HCT116 (cell line): ENCODE results near the gene SPDYE8. TPM values are rescaled to one million over a fixed set of nuclear protein-coding genes. Genes with fewer than 3 reads are reported as not detected.
"Not testable (repeated sequence)": the region's sequence is repeated elsewhere in the genome, so short reads cannot be mapped to it uniquely, and the experiment has no call there.

Source experiments
- ATAC-seq: fragments of 200-7000 bp; cut with Tn5 transposase; 2 replicates; pipeline ENCODE4 v1.9.1; 2020; ENCODE audit warnings: mild to moderate bottlenecking, moderate library complexity
- BruUV-seq: library from RNA; stranded (reverse); fragments of 400-500 nt; replicated peaks from 2 replicates; lab custom pipeline; 2021; lab: Mats Ljungman, UMichigan
- CTCF ChIA-PET: fragments of 300-600 bp; sonication (Branson Sonifier 250); formaldehyde crosslinking; loops from one replicate; lab custom pipeline; 2021; ENCODE audit warnings: antibody characterized with exemption; lab: Charles Lee
- POLR2A ChIA-PET: fragments of 300-600, 350-600 bp; sonication (Branson Sonifier 250); formaldehyde crosslinking; loops from one replicate; lab custom pipeline; 2021; ENCODE audit warnings: antibody characterized with exemption; lab: Charles Lee
- RAD21 ChIA-PET, 2 experiments: fragments of 300-600 bp; sonication (Branson Sonifier 250); formaldehyde crosslinking; loops; one replicate each; lab custom pipeline; 2023; ENCODE audit warnings: low total read pairs in 2 of 2; ENCODE audit not compliant: uncharacterized antibody in 2 of 2, unreplicated experiment in 2 of 2, low non-redundant PET in 1 of 2; lab: Charles Lee
- DNase-seq: peaks from one replicate; pipeline ENCODE4 v3.0.0-alpha.2; 2010; ENCODE audit warnings: low read depth, low spot score
- H2AFZ ChIP-seq: fragments of 200-600 bp; shearing (Covaris generic), sonication (generic); 2 replicates; pipeline ENCODE4 v1.6.1; 2017; ENCODE audit warnings: low read depth, mixed run types, mixed read lengths, antibody characterized with exemption, low read length; ENCODE audit not compliant: poor library complexity, severe bottlenecking
- H3K27ac ChIP-seq: 2 replicates; pipeline ENCODE4 v1.5.1; 2012; ENCODE audit warnings: low read depth, low read length
- H3K27me3 ChIP-seq: fragments of 200-600 bp; sonication (generic); 2 replicates; pipeline ENCODE4 v1.6.1; 2016; ENCODE audit warnings: mixed run types, low read length, mixed read lengths; ENCODE audit not compliant: insufficient read depth
- H3K36me3 ChIP-seq, 2 experiments: fragments of 200-500 bp in 1 of 2; fragments of 200-600 bp in 1 of 2; sonication (Bioruptor generic) in 1 of 2; sonication (generic) in 1 of 2; 2 replicates each; pipeline versions ENCODE4 v1.5.1 to v1.6.1; 2014 to 2016; ENCODE audit warnings: low read length in 2 of 2, inconsistent platforms in 1 of 2, mixed read lengths in 1 of 2, mixed run types in 1 of 2; ENCODE audit not compliant: insufficient read depth in 2 of 2, control insufficient read depth in 1 of 2
- H3K4me1 ChIP-seq, 2 experiments: fragments of 200-600 bp in 1 of 2; sonication (generic) in 1 of 2; 2 replicates each; pipeline versions ENCODE4 v1.5.1 to v1.6.1; 2012 to 2017; ENCODE audit warnings: low read length in 2 of 2, inconsistent platforms in 1 of 2, mild to moderate bottlenecking in 1 of 2, mixed read lengths in 1 of 2, mixed run types in 1 of 2, moderate library complexity in 1 of 2; ENCODE audit not compliant: insufficient read depth in 2 of 2, control insufficient read depth in 1 of 2
- H3K4me2 ChIP-seq: fragments of 200-600 bp; sonication (generic); 2 replicates; pipeline ENCODE4 v1.6.1; 2017; ENCODE audit warnings: mixed run types, low read length, mixed read lengths
- H3K4me3 ChIP-seq, 2 experiments: fragments of 200-600 bp in 1 of 2; sonication (generic) in 1 of 2; replicated peaks in 1 of 2; 2 replicates each; pipeline ENCODE4 v1.5.1; 2011 to 2016; ENCODE audit warnings: low read length in 2 of 2, control low read depth in 1 of 2, low read depth in 1 of 2, mild to moderate bottlenecking in 1 of 2, mixed read lengths in 1 of 2, mixed run types in 1 of 2
- H3K79me2 ChIP-seq: fragments of 200-600 bp; sonication (generic); 2 replicates; pipeline ENCODE4 v1.6.1; 2017; ENCODE audit warnings: mild to moderate bottlenecking, mixed run types, low read length, moderate library complexity, mixed read lengths; ENCODE audit not compliant: insufficient read depth
- H3K9ac ChIP-seq: fragments of 200-600 bp; sonication (generic); 2 replicates; pipeline ENCODE4 v1.6.1; 2016; ENCODE audit warnings: low read length, mixed read lengths
- H3K9me2 ChIP-seq: fragments of 200-600 bp; sonication (generic), shearing (Covaris generic); 2 replicates; pipeline ENCODE4 v1.6.1; 2017; ENCODE audit warnings: mixed run types, mild to moderate bottlenecking, moderate library complexity; ENCODE audit not compliant: insufficient read depth
- H3K9me3 ChIP-seq, 2 experiments: fragments of 200-500 bp in 1 of 2; fragments of 200-600 bp in 1 of 2; sonication (Bioruptor generic) in 1 of 2; sonication (generic) in 1 of 2; 2 replicates each; pipeline ENCODE4 v1.6.1; 2014 to 2017; ENCODE audit warnings: low read length in 2 of 2, mixed read lengths in 2 of 2, inconsistent platforms in 1 of 2, low read depth in 1 of 2, mild to moderate bottlenecking in 1 of 2, mixed run types in 1 of 2, moderate library complexity in 1 of 2; ENCODE audit not compliant: control insufficient read depth in 1 of 2, insufficient read depth in 1 of 2
- H4K20me1 ChIP-seq: fragments of 200-600 bp; sonication (generic), shearing (Covaris generic); 2 replicates; pipeline ENCODE4 v1.6.1; 2017; ENCODE audit warnings: mixed run types, mild to moderate bottlenecking, moderate library complexity; ENCODE audit not compliant: insufficient read depth
- intact Hi-C: fragments of 100-400 bp; cut with micrococcal nuclease; formaldehyde crosslinking; loops from 2 replicates; pipeline ENCODE4 v1.10.0; 2022
- total RNA-seq: library from RNA; stranded (reverse); gene quantifications from one replicate; pipeline ENCODE4 v1.2.1, GENCODE V29; 2021; ENCODE audit not compliant: unreplicated experiment

The SPDYE8 gene
- total RNA-seq, 1 experiment from 2014 or later = not detected

DNA sequence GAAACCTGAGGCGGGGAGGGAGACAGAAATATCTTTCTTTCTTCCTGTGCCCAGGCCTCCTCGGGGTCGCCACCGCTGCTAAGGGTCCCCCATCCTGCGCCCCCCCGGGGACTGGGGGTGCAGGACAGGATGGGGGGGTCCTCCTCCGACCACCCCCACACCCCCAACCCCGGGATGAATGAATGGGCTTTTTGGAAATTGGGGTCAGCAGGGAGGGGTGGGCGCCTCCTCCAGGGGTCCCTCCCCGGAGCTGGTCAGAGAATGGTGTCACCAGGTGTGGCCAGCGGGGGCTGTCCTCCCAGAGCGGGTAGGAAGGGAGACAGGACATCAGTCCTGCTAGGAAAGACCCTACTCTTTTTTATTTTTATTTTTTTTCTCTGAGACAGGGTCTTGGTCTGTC lies 53.1 kb downstream of the SPDYE8 start:
- H3K27ac ChIP-seq, DNase-seq, H2AFZ ChIP-seq: not testable (repeated sequence)

DNA sequence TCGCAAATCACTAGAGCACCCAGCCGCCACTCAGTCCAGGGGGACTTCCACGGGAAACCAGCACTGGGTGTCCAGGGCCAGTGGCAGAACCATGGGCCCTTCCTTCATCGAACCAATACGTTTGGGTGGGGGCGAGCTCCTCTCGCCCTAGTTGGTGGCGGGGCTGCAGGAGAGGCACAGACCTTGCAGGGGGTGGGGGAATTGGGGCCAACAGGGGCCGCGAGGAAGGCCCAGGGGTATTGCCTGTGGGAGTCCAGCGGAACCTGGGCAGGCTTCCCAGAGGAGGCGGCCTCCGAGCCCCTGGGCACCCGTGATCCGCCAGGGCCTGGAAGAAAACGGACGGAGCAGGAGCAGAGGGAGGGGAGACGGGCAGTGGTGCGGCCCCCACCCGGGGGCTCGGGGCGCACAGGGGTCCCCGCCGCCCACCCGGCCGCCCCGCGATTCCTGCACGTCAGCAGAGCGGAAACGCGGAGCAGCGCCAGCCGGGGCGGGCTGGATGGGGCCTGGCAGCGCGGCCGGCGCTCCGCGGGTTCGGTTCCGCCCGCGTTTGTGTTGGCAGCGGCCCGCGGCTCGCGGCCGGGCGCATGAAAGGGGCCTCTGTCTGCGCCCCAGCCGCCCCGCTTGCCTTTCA lies 53.8 kb downstream of the SPDYE8 start:
- H3K4me2 ChIP-seq, H3K9me2 ChIP-seq, H3K79me2 ChIP-seq, H3K27me3 ChIP-seq, CTCF ChIA-PET, RAD21 ChIA-PET, BruUV-seq, H3K9me3 ChIP-seq, intact Hi-C loops, H3K4me1 ChIP-seq, DNase-seq, POLR2A ChIA-PET, H3K27ac ChIP-seq, H4K20me1 ChIP-seq, H3K36me3 ChIP-seq, ATAC-seq, H2AFZ ChIP-seq, H3K4me3 ChIP-seq, H3K9ac ChIP-seq: not testable (repeated sequence)

More for the DNA sequence above, 53.1 kb downstream of the SPDYE8 start:
- H3K4me2 ChIP-seq, BruUV-seq, POLR2A ChIA-PET, H4K20me1 ChIP-seq, H3K79me2 ChIP-seq, H3K27me3 ChIP-seq, H3K9ac ChIP-seq, H3K4me3 ChIP-seq, H3K4me1 ChIP-seq, RAD21 ChIA-PET, ATAC-seq, H3K36me3 ChIP-seq, H3K9me2 ChIP-seq, intact Hi-C loops, H3K9me3 ChIP-seq, CTCF ChIA-PET: not testable (repeated sequence)

GRCh38 chr7:72974781-72975180 lies 54.8 kb downstream of the SPDYE8 start:
- H3K27ac ChIP-seq, RAD21 ChIA-PET, H3K4me1 ChIP-seq, H4K20me1 ChIP-seq, CTCF ChIA-PET, H3K36me3 ChIP-seq, POLR2A ChIA-PET, H3K9me2 ChIP-seq, intact Hi-C loops, H3K9me3 ChIP-seq, H3K4me3 ChIP-seq, DNase-seq, H3K4me2 ChIP-seq, H2AFZ ChIP-seq, H3K27me3 ChIP-seq, H3K9ac ChIP-seq, H3K79me2 ChIP-seq: not testable (repeated sequence)
- TSS peak; percentile 19 for BruUV-seq
- peak; percentile 10; the same call in 1 of the 2 replicates for ATAC-seq

- RAD21 ChIA-PET, BruUV-seq, POLR2A ChIA-PET: not testable (repeated sequence)
Observed at GRCh38 chr7:72971505-72971904, 58.1 kb downstream of the SPDYE8 start.

More at GRCh38 chr7:72971505-72971904, 58.1 kb downstream of the SPDYE8 start:
- H2AFZ ChIP-seq, H3K4me2 ChIP-seq, H3K36me3 ChIP-seq, H3K9me2 ChIP-seq, H3K4me3 ChIP-seq, H3K27ac ChIP-seq, H3K4me1 ChIP-seq, H3K9me3 ChIP-seq, H4K20me1 ChIP-seq, CTCF ChIA-PET, H3K9ac ChIP-seq, H3K27me3 ChIP-seq, intact Hi-C loops, DNase-seq, H3K79me2 ChIP-seq: not testable (repeated sequence)
- 0 out of 2 replicates have a peak, but pooled peaks have one; percentile 8 for ATAC-seq
